ENCODE measurements around the gene DCLRE1C.
"Not testable (repeated sequence)": the region's sequence is repeated elsewhere in the genome, so short reads cannot be mapped to it uniquely, and the experiment has no call there.

The DCLRE1C gene

GRCh38 chr10:14876764-14877163 lies 77.1 kb downstream of the DCLRE1C start:
- Histone ChIP-seq H3K9me3 (ENCODE audit: severe bottlenecking) (no peaks in the 10 kb centered on the region), H3K4me3 (ENCODE audit: low read depth, low read length) (no peak overlapping the region), H3K36me3 (peaks cover 3% of the 10 kb centered on the region; the same call in 1 of the 2 replicates), H3K27ac (no peak overlapping the region), H3K27me3 (ENCODE audit: insufficient read depth, low read depth, severe bottlenecking) (no peaks in the 10 kb centered on the region)
- TF ChIP-seq, protein P1, sequence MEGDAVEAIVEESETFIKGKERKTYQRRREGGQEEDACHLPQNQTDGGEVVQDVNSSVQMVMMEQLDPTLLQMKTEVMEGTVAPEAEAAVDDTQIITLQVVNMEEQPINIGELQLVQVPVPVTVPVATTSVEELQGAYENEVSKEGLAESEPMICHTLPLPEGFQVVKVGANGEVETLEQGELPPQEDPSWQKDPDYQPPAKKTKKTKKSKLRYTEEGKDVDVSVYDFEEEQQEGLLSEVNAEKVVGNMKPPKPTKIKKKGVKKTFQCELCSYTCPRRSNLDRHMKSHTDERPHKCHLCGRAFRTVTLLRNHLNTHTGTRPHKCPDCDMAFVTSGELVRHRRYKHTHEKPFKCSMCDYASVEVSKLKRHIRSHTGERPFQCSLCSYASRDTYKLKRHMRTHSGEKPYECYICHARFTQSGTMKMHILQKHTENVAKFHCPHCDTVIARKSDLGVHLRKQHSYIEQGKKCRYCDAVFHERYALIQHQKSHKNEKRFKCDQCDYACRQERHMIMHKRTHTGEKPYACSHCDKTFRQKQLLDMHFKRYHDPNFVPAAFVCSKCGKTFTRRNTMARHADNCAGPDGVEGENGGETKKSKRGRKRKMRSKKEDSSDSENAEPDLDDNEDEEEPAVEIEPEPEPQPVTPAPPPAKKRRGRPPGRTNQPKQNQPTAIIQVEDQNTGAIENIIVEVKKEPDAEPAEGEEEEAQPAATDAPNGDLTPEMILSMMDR (IDR thresholded peaks at IDR 0.05; ENCODE audit: low read depth, low read length) = no peak
- no peak for DNase-seq

GRCh38 chr10:14875941-14876340 lies 78.0 kb downstream of the DCLRE1C start:
- DNase-seq = no peak
- no peak overlapping the region for H3K4me3 ChIP-seq (ENCODE audit: low read depth, low read length)
- no peaks in the 10 kb centered on the region for H3K36me3 ChIP-seq
- H3K9me3 ChIP-seq (ENCODE audit: severe bottlenecking) = no peaks in the 10 kb centered on the region
- no peaks in the 10 kb centered on the region for H3K27me3 ChIP-seq (ENCODE audit: insufficient read depth, low read depth, severe bottlenecking)
- TF ChIP-seq, protein P1 (IDR thresholded peaks at IDR 0.05; ENCODE audit: low read depth, low read length) = no peak
- no peak overlapping the region for H3K27ac ChIP-seq

GRCh38 chr10:14873090-14873760 lies 80.7 kb downstream of the DCLRE1C start:
- no peak overlapping the region for H3K4me3 ChIP-seq (ENCODE audit: low read depth, low read length)
- no peak for DNase-seq
- peaks cover 3% of the 10 kb centered on the region for H3K36me3 ChIP-seq
- TF ChIP-seq, protein P1 (IDR thresholded peaks at IDR 0.05; ENCODE audit: low read depth, low read length) = no peak
- H3K27ac ChIP-seq = no peak overlapping the region
- H3K27me3 ChIP-seq (ENCODE audit: insufficient read depth, low read depth, severe bottlenecking) = no peaks in the 10 kb centered on the region
- H3K9me3 ChIP-seq (ENCODE audit: severe bottlenecking) = no peaks in the 10 kb centered on the region

- not testable (repeated sequence) for H3K9me3 ChIP-seq (ENCODE audit: severe bottlenecking); H3K36me3 ChIP-seq
Measured at GRCh38 chr10:14864871-14865270, 89.0 kb downstream of the DCLRE1C start.

DNA sequence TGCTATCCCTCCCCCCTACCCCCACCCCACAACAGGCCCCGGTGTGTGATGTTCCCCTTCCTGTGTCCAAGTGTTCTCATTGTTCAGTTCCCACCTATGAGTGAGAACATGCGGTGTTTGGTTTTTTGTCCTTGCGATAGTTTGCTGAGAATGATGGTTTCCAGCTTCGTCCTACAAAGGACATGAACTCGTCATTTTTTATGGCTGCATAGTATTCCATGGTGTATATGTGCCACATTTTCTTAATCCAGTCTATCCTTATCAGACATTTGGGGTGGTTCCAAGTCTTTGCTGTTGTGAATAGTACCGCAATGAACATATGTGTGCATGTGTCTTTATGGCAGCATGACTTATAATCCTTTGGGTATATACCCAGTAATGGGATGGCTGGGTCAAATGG lies 89.4 kb downstream of the DCLRE1C start:
- not testable (repeated sequence) for DNase-seq; H3K27me3 ChIP-seq (ENCODE audit: insufficient read depth, low read depth, severe bottlenecking); H3K27ac ChIP-seq; H3K36me3 ChIP-seq; H3K4me3 ChIP-seq (ENCODE audit: low read depth, low read length); H3K9me3 ChIP-seq (ENCODE audit: severe bottlenecking)

More at GRCh38 chr10:14864871-14865270, 89.0 kb downstream of the DCLRE1C start:
- H3K4me3 ChIP-seq (ENCODE audit: low read depth, low read length); H3K27ac ChIP-seq; H3K27me3 ChIP-seq (ENCODE audit: insufficient read depth, low read depth, severe bottlenecking); DNase-seq: not testable (repeated sequence)

DNA sequence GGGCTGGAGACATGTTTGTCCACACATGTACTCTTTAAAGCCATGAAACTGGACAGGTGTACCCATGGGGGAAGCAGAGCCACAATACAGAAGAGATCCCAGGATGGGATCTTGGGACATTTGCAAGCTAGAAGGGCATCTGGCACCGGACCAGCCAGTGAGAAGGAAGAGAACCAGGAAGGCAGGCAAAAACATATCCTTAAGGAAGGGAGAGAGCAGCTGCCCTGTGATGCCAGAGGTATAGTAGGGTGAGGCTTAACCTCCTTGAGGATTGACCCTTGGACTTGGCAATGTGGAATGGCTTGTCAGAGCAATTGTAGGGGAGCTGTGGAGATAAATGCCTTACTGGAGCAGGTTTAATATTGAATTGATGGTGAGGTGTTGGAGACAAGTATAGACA lies 93.1 kb downstream of the DCLRE1C start:
- Histone ChIP-seq H3K36me3 (no peaks in the 10 kb centered on the region; the same call in 1 of the 2 replicates), H3K4me3 (ENCODE audit: low read depth, low read length) (no peak overlapping the region)

More for the DNA sequence above, 93.1 kb downstream of the DCLRE1C start:
- Histone ChIP-seq H3K9me3 (ENCODE audit: severe bottlenecking) (no peaks in the 10 kb centered on the region), H3K27ac (no peak overlapping the region), H3K27me3 (ENCODE audit: insufficient read depth, low read depth, severe bottlenecking) (no peaks in the 10 kb centered on the region)
- DNase-seq = no peak
- TF ChIP-seq, protein P1 (IDR thresholded peaks at IDR 0.05; ENCODE audit: low read depth, low read length) = no peak

All from WERI-Rb-1 (cell line).